ENCODE data around the gene AKAP6. TPM values are rescaled to one million over a fixed set of nuclear protein-coding genes. Genes with fewer than 3 reads are reported as not detected.

Gene AKAP6
- total and polyA plus RNA-seq, 2 of the 8 experiments (the other 6 are each of a cell fraction or from before 2014, with no cell fraction given): 0.09 to 0.89 TPM

- FAIRE-seq: no peak
- Histone ChIP-seq H4K20me1 (replicated peaks in 1 of 2; ENCODE audit: control insufficient read depth in 1 of 2, insufficient read depth in 2 of 2, low read length in 2 of 2) (no peaks in the 10 kb centered on the region), H4K8ac (ENCODE audit: extremely low read depth, insufficient read depth, low read length) (no peak overlapping the region), H2BK5ac (ENCODE audit: low read depth, low read length) (no peak overlapping the region), H3K36me3 (ENCODE audit: control insufficient read depth in 2 of 4, insufficient read depth in 4 of 4, low read length in 3 of 4) (no peaks in the 10 kb centered on the region), H3K56ac (replicated peaks; ENCODE audit: insufficient read length, low read depth, low read length) (no peak overlapping the region), H3K79me2 (ENCODE audit: control insufficient read depth in 1 of 2, insufficient read depth in 2 of 2, low read length in 2 of 2) (no peaks in the 10 kb centered on the region), H3K27me3 (replicated peaks in 1 of 4; ENCODE audit: control insufficient read depth in 3 of 4, extremely low read depth in 1 of 4, insufficient read depth in 3 of 4, low read length in 3 of 4) (no peaks in the 10 kb centered on the region), H2AK5ac (ENCODE audit: low read depth, low read length) (no peak overlapping the region), H3K23me2 (ENCODE audit: low read depth, low read length) (no peaks in the 10 kb centered on the region), H3K9me3 (ENCODE audit: insufficient read depth in 2 of 2, low read depth in 1 of 2, low read length in 1 of 2) (no peaks in the 10 kb centered on the region), H2BK15ac (ENCODE audit: low read length) (no peak overlapping the region), H3K4me1 (replicated peaks in 1 of 4; ENCODE audit: control insufficient read depth in 3 of 4, insufficient read depth in 4 of 4, low read length in 3 of 4) (peaks cover 0 to under 1% (median 0%) of the 10 kb centered on the region in 4 experiments; a peak in 1 of 7 replicates), H3K9ac (replicated peaks in 1 of 4; ENCODE audit: extremely low read depth in 1 of 4, low read depth in 3 of 4, low read length in 3 of 4) (no peak overlapping the region), H4K5ac (ENCODE audit: insufficient read length, low read depth, low read length) (no peak overlapping the region), H4K91ac (replicated peaks; ENCODE audit: insufficient read length, low read length) (no peak overlapping the region), H3K23ac (ENCODE audit: insufficient read length) (no peak overlapping the region), H3K79me1 (ENCODE audit: low read depth, low read length) (no peaks in the 10 kb centered on the region), H2AFZ (ENCODE audit: low read length) (no peak overlapping the region), H3K27ac (ENCODE audit: low read depth, low read length) (no peak overlapping the region), H3K14ac (ENCODE audit: insufficient read length) (no peak overlapping the region), H3K18ac (ENCODE audit: extremely low read depth, low read length) (no peak overlapping the region), H3K4ac (replicated peaks; ENCODE audit: insufficient read length, low read depth, low read length) (no peak overlapping the region), H2BK12ac (ENCODE audit: low read depth, low read length) (no peak overlapping the region), H3K4me2 (ENCODE audit: insufficient read depth in 1 of 2, low read depth in 2 of 2, low read length in 2 of 2) (no peak overlapping the region), H2BK20ac (ENCODE audit: low read length) (no peak overlapping the region), H3K4me3 (ENCODE audit: extremely low read depth in 1 of 4, insufficient read depth in 2 of 4, low read depth in 3 of 4, low read length in 4 of 4) (no peak overlapping the region), H2BK120ac (replicated peaks; ENCODE audit: low read depth, low read length) (no peak overlapping the region)
- DNase-seq (ENCODE audit: low read depth in 1 of 2, low spot score in 2 of 2): no peak
- POLR2A ChIA-PET (ENCODE audit: partially characterized antibody): no interaction called here
- CTCF ChIA-PET (ENCODE audit: partially characterized antibody): interaction anchor here (0.9 to 1.8 kb wide), 2 partner anchors 124 to 1878 kb away, joined by 3 to 4 read pairs; no protein-coding TSS in a partner anchor
- TF ChIP-seq TBP (IDR thresholded peaks at IDR 0.05; ENCODE audit: low read depth, low read length): no peak
- TF ChIP-seq POLR2A (IDR thresholded peaks at IDR 0.05; ENCODE audit: control extremely low read depth in 1 of 2, low read depth in 2 of 2, low read length in 2 of 2): no peak
- TF ChIP-seq, protein P1, sequence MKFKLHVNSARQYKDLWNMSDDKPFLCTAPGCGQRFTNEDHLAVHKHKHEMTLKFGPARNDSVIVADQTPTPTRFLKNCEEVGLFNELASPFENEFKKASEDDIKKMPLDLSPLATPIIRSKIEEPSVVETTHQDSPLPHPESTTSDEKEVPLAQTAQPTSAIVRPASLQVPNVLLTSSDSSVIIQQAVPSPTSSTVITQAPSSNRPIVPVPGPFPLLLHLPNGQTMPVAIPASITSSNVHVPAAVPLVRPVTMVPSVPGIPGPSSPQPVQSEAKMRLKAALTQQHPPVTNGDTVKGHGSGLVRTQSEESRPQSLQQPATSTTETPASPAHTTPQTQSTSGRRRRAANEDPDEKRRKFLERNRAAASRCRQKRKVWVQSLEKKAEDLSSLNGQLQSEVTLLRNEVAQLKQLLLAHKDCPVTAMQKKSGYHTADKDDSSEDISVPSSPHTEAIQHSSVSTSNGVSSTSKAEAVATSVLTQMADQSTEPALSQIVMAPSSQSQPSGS (IDR thresholded peaks at IDR 0.05; ENCODE audit: low read length): no peak
- no peak for TF ChIP-seq JUND (IDR thresholded peaks at IDR 0.05; ENCODE audit: low read length)
- no peak for TF ChIP-seq KDM4A (IDR thresholded peaks at IDR 0.05; ENCODE audit: low read depth, low read length, severe bottlenecking)
- no peak for TF ChIP-seq NRF1 (IDR thresholded peaks at IDR 0.05; ENCODE audit: low read depth, low read length)
- no peak for TF ChIP-seq TAF1 (IDR thresholded peaks at IDR 0.05; ENCODE audit: low read depth, low read length)
- TF ChIP-seq ASH2L (IDR thresholded peaks at IDR 0.05; ENCODE audit: low read length): no peak
- no peak for TF ChIP-seq MAFK (IDR thresholded peaks at IDR 0.05; ENCODE audit: low read depth, low read length)
- TF ChIP-seq GABPA (IDR thresholded peaks at IDR 0.05; ENCODE audit: borderline replicate concordance, insufficient read depth, low read length): no peak
- TF ChIP-seq KDM1A (IDR thresholded peaks at IDR 0.05; ENCODE audit: borderline replicate concordance, low read length): no peak
Observed at GRCh38 chr14:32378284-32378683, 49.2 kb downstream of the AKAP6 start.
